HG03097 (cell line): Measurements from ENCODE around the gene ENTREP1.

ENCODE experiments used
- ATAC-seq: cut with Tn5 transposase; IDR thresholded peaks from one replicate; pipeline ENCODE4 v1.9.1; 2021; ENCODE audit not compliant: unreplicated experiment, low FRiP score

ENTREP1 gene

GRCh38 chr9:69363191-69363590 is 38.2 kb downstream of the ENTREP1 start:
- ATAC-seq: no peak

- no peak for ATAC-seq
Measured at GRCh38 chr9:69364510-69365150, 39.6 kb downstream of the ENTREP1 start.

- ATAC-seq: no peak
Measured at GRCh38 chr9:69370430-69370829, 45.4 kb downstream of the ENTREP1 start.

- ATAC-seq: no peak
Measured at GRCh38 chr9:69371001-69371400, 46.0 kb downstream of the ENTREP1 start.

- no peak for ATAC-seq
Measured at GRCh38 chr9:69376651-69377050, 51.6 kb downstream of the ENTREP1 start.

GRCh38 chr9:69377291-69377690 is 52.3 kb downstream of the ENTREP1 start:
- no peak for ATAC-seq

- no peak for ATAC-seq
Measured at GRCh38 chr9:69377981-69378380, 53.0 kb downstream of the ENTREP1 start.

- ATAC-seq: no peak
Measured at GRCh38 chr9:69379270-69379982, 54.4 kb downstream of the ENTREP1 start.

- ATAC-seq: no peak
Measured at GRCh38 chr9:69380301-69380700, 55.3 kb downstream of the ENTREP1 start.

- ATAC-seq: no peak
Measured at GRCh38 chr9:69380811-69381210, 55.8 kb downstream of the ENTREP1 start.

GRCh38 chr9:69382135-69382534 is 57.1 kb downstream of the ENTREP1 start:
- no peak for ATAC-seq

GRCh38 chr9:69385581-69386033 is 60.6 kb downstream of the ENTREP1 start:
- no peak for ATAC-seq

- no peak for ATAC-seq
Measured at GRCh38 chr9:69386651-69387050, 61.6 kb downstream of the ENTREP1 start.

- ATAC-seq: no peak
Measured at GRCh38 chr9:69388596-69388995, 63.6 kb downstream of the ENTREP1 start.

- no peak for ATAC-seq
Measured at GRCh38 chr9:69389437-69389995, 64.5 kb downstream of the ENTREP1 start.

GRCh38 chr9:69391487-69391886 is 66.5 kb downstream of the ENTREP1 start:
- no peak for ATAC-seq

- no peak for ATAC-seq
Measured at GRCh38 chr9:69391946-69392345, 66.9 kb downstream of the ENTREP1 start.

GRCh38 chr9:69392826-69393225 is 67.8 kb downstream of the ENTREP1 start:
- ATAC-seq: no peak

- no peak for ATAC-seq
Measured at GRCh38 chr9:69393425-69393824, 68.4 kb downstream of the ENTREP1 start.

GRCh38 chr9:69395718-69396117 is 70.7 kb downstream of the ENTREP1 start:
- no peak for ATAC-seq

GRCh38 chr9:69396759-69397158 is 71.7 kb downstream of the ENTREP1 start:
- no peak for ATAC-seq
